H1 (cell line): ENCODE data around the gene BNC2. TPM values are rescaled to one million over a fixed set of nuclear protein-coding genes. Genes with fewer than 3 reads are reported as not detected.

Experiments used
- CTCF ChIA-PET: fragments of 300-600 bp; sonication (Branson Sonifier 250); formaldehyde crosslinking; loops from one replicate; lab custom pipeline; 2021; ENCODE audit not compliant: partially characterized antibody; lab: Charles Lee
- POLR2A ChIA-PET: fragments of 300-600 bp; sonication (Branson Sonifier 250); formaldehyde crosslinking; loops from one replicate; lab custom pipeline; 2021; ENCODE audit warnings: inconsistent platforms; ENCODE audit not compliant: partially characterized antibody; lab: Charles Lee
- DNase-seq, 2 experiments: peaks; one replicate each; pipeline versions ENCODE4 v3.0.0 to v3.0.0-alpha.2; 2010 to 2022; ENCODE audit warnings: low spot score in 2 of 2, low read depth in 1 of 2, mixed read lengths in 1 of 2
- FAIRE-seq: peaks from 2 replicates; lab custom pipeline; 2011; peaks lifted over from hg19 to GRCh38; lab: Jason Lieb, UNC
- H2AFZ ChIP-seq: 2 replicates; pipeline ENCODE4 v1.8.1; 2012; ENCODE audit warnings: low read length, inconsistent platforms
- H2AK5ac ChIP-seq: 2 replicates; pipeline ENCODE4 v1.6.1; 2013; ENCODE audit warnings: low read depth, low read length
- H2BK120ac ChIP-seq: replicated peaks from 2 replicates; pipeline ENCODE3; 2013; ENCODE audit warnings: low read depth, low read length, inconsistent platforms
- H2BK12ac ChIP-seq: 2 replicates; pipeline ENCODE4 v1.6.1; 2013; ENCODE audit warnings: low read depth, low read length
- H2BK15ac ChIP-seq: 2 replicates; pipeline ENCODE4 v1.6.1; 2013; ENCODE audit warnings: low read length
- H2BK20ac ChIP-seq: 2 replicates; pipeline ENCODE4 v1.6.1; 2013; ENCODE audit warnings: low read length
- H2BK5ac ChIP-seq: 2 replicates; pipeline ENCODE4 v1.6.1; 2013; ENCODE audit warnings: low read depth, low read length
- H3K14ac ChIP-seq: 2 replicates; pipeline ENCODE4 v1.6.1; 2013; ENCODE audit warnings: inconsistent platforms; ENCODE audit not compliant: insufficient read length
- H3K18ac ChIP-seq: 2 replicates; pipeline ENCODE4 v1.6.1; 2013; ENCODE audit warnings: low read length; ENCODE audit errors: extremely low read depth
- H3K23ac ChIP-seq: 2 replicates; pipeline ENCODE4 v1.6.1; 2013; ENCODE audit warnings: inconsistent platforms; ENCODE audit not compliant: insufficient read length
- H3K23me2 ChIP-seq: 2 replicates; pipeline ENCODE4 v1.6.1; 2013; ENCODE audit warnings: low read depth, low read length
- H3K27ac ChIP-seq: 2 replicates; pipeline ENCODE4 v1.6.1; 2011; ENCODE audit warnings: low read depth, low read length, inconsistent platforms
- H3K27me3 ChIP-seq, 4 experiments: replicated peaks in 1 of 4; 1 replicate in 1 of 4; 2 replicates in 3 of 4; pipeline versions ENCODE4 v1.6.1 to v1.8.1; 2011 to 2013; ENCODE audit warnings: low read length in 3 of 4, mild to moderate bottlenecking in 3 of 4, inconsistent platforms in 2 of 4, mixed read lengths in 2 of 4, moderate library complexity in 1 of 4; ENCODE audit not compliant: control insufficient read depth in 3 of 4, insufficient read depth in 3 of 4; ENCODE audit errors: extremely low read depth in 1 of 4
- H3K36me3 ChIP-seq, 4 experiments: 2 replicates each; pipeline versions ENCODE4 v1.6.1 to v1.8.1; 2011 to 2013; ENCODE audit warnings: mild to moderate bottlenecking in 4 of 4, low read length in 3 of 4, moderate library complexity in 2 of 4, control low read depth in 1 of 4, inconsistent platforms in 1 of 4; ENCODE audit not compliant: insufficient read depth in 4 of 4, control insufficient read depth in 2 of 4
- H3K4ac ChIP-seq: replicated peaks from 2 replicates; pipeline ENCODE3; 2013; ENCODE audit warnings: low read length, low read depth, mixed read lengths, inconsistent platforms; ENCODE audit not compliant: insufficient read length
- H3K4me1 ChIP-seq, 4 experiments: replicated peaks in 1 of 4; 1 replicate in 1 of 4; 2 replicates in 3 of 4; pipeline versions ENCODE4 v1.6.1 to v1.8.1; 2011 to 2013; ENCODE audit warnings: low read length in 3 of 4, inconsistent platforms in 2 of 4, mixed read lengths in 1 of 4; ENCODE audit not compliant: insufficient read depth in 4 of 4, control insufficient read depth in 3 of 4
- H3K4me2 ChIP-seq, 2 experiments: 2 replicates each; pipeline versions ENCODE4 v1.6.1 to v1.8.1; 2011 to 2013; ENCODE audit warnings: low read depth in 2 of 2, low read length in 2 of 2, control low read depth in 1 of 2, inconsistent platforms in 1 of 2, mild to moderate bottlenecking in 1 of 2; ENCODE audit not compliant: insufficient read depth in 1 of 2
- H3K4me3 ChIP-seq, 4 experiments: fragments of 200-600, 300-600 bp in 1 of 4; sonication (generic), shearing (Covaris generic), sonication (Bioruptor Twin) in 1 of 4; 2 replicates each; pipeline versions ENCODE4 v1.5.1 to v1.8.1; 2011 to 2016; ENCODE audit warnings: low read length in 4 of 4, low read depth in 3 of 4, control low read depth in 2 of 4, inconsistent platforms in 2 of 4, mild to moderate bottlenecking in 2 of 4, mixed read lengths in 1 of 4, moderate library complexity in 1 of 4; ENCODE audit not compliant: insufficient read depth in 2 of 4; ENCODE audit errors: extremely low read depth in 1 of 4
- H3K56ac ChIP-seq: replicated peaks from 2 replicates; pipeline ENCODE3; 2013; ENCODE audit warnings: low read depth, mild to moderate bottlenecking, mixed read lengths, low read length, inconsistent platforms; ENCODE audit not compliant: insufficient read length
- H3K79me1 ChIP-seq: 2 replicates; pipeline ENCODE4 v1.6.1; 2013; ENCODE audit warnings: low read depth, low read length, control low read depth
- H3K79me2 ChIP-seq, 2 experiments: 2 replicates each; pipeline versions ENCODE4 v1.6.1 to v1.8.1; 2012 to 2013; ENCODE audit warnings: low read length in 2 of 2, mild to moderate bottlenecking in 2 of 2, inconsistent platforms in 1 of 2; ENCODE audit not compliant: insufficient read depth in 2 of 2, control insufficient read depth in 1 of 2
- H3K9ac ChIP-seq, 4 experiments: replicated peaks in 1 of 4; 1 replicate in 1 of 4; 2 replicates in 3 of 4; pipeline versions ENCODE4 v1.6.1 to v1.8.1; 2011 to 2013; ENCODE audit warnings: low read depth in 3 of 4, low read length in 3 of 4, control low read depth in 2 of 4, mild to moderate bottlenecking in 2 of 4, moderate library complexity in 2 of 4, inconsistent platforms in 1 of 4; ENCODE audit errors: extremely low read depth in 1 of 4
- H3K9me3 ChIP-seq, 2 experiments: 2 replicates each; pipeline versions ENCODE4 v1.6.1 to v1.8.1; 2012 to 2013; ENCODE audit warnings: mild to moderate bottlenecking in 2 of 2, moderate library complexity in 2 of 2, control low read depth in 1 of 2, inconsistent platforms in 1 of 2, low read depth in 1 of 2, low read length in 1 of 2, mixed read lengths in 1 of 2; ENCODE audit not compliant: insufficient read depth in 2 of 2
- H4K20me1 ChIP-seq, 2 experiments: replicated peaks in 1 of 2; 2 replicates each; pipeline versions ENCODE3 to v1.8.1; 2011 to 2013; ENCODE audit warnings: inconsistent platforms in 2 of 2, low read length in 2 of 2, mild to moderate bottlenecking in 1 of 2; ENCODE audit not compliant: insufficient read depth in 2 of 2, control insufficient read depth in 1 of 2
- H4K5ac ChIP-seq: 2 replicates; pipeline ENCODE4 v1.6.1; 2013; ENCODE audit warnings: low read length, low read depth, mixed read lengths, inconsistent platforms; ENCODE audit not compliant: insufficient read length
- H4K8ac ChIP-seq: 2 replicates; pipeline ENCODE4 v1.8.0; 2013; ENCODE audit warnings: mild to moderate bottlenecking, moderate library complexity, low read length, inconsistent platforms; ENCODE audit not compliant: insufficient read depth; ENCODE audit errors: extremely low read depth
- H4K91ac ChIP-seq: replicated peaks from 2 replicates; pipeline ENCODE3; 2013; ENCODE audit warnings: low read length, mixed read lengths, inconsistent platforms; ENCODE audit not compliant: insufficient read length
- GTF2F1 ChIP-seq: IDR thresholded peaks from 2 replicates; pipeline ENCODE4 v1.6.1; 2012; ENCODE audit warnings: low read depth, low read length, improper control_type of control experiment, borderline replicate concordance
- KDM5A ChIP-seq: fragments of 200-600 bp; IDR thresholded peaks from 2 replicates; pipeline ENCODE4 v1.7.1; 2012; ENCODE audit warnings: mild to moderate bottlenecking, low read length, inconsistent platforms, mixed read lengths
- WGBS, 2 experiments: shearing (Covaris generic) in 1 of 2; methylation state at CpG; one replicate each; pipeline versions ENCODE4 v1.1.6 to v1.1.7; 2013 to 2015; ENCODE audit warnings: low lambda C conversion rate in 2 of 2, mixed read lengths in 2 of 2, inconsistent platforms in 1 of 2, low coverage in 1 of 2, missing lambda C conversion rate in 1 of 2; ENCODE audit not compliant: insufficient replicate concordance in 2 of 2, insufficient coverage in 1 of 2, insufficient read length in 1 of 2; ENCODE audit errors: extremely low coverage in 1 of 2, missing lambda C conversion rate in 1 of 2; 5-methylcytosine and 5-hydroxymethylcytosine counted together
- polyA plus RNA-seq, 7 experiments: library from polyadenylated mRNA; depleted of rRNA in 3 of 7; stranded (reverse) in 5 of 7; unstranded in 2 of 7; fragments of >200 nt in 5 of 7; fragments of 200-250 nt in 2 of 7; gene quantifications; 1 replicate in 5 of 7; 2 replicates in 1 of 7; 4 replicates in 1 of 7; pipeline versions ENCODE4 v1.2.1 to v1.2.3, GENCODE V29; 2011 to 2013; ENCODE audit warnings: missing spikeins in 2 of 7, mixed read lengths in 2 of 7
- total RNA-seq: library from RNA; stranded (reverse); fragmentation: NEBNext Ultra II Directional; extraction: Animal tissue kit (Norgen Biotek cat#: 25700); gene quantifications from 2 replicates; pipeline ENCODE4 v1.2.1, GENCODE V29; 2021

BNC2 gene
- total and polyA plus RNA-seq, 2 of the 8 experiments (the other 6 are each of a cell fraction or from before 2014, with no cell fraction given): 16.0 to 26.8 TPM

DNA sequence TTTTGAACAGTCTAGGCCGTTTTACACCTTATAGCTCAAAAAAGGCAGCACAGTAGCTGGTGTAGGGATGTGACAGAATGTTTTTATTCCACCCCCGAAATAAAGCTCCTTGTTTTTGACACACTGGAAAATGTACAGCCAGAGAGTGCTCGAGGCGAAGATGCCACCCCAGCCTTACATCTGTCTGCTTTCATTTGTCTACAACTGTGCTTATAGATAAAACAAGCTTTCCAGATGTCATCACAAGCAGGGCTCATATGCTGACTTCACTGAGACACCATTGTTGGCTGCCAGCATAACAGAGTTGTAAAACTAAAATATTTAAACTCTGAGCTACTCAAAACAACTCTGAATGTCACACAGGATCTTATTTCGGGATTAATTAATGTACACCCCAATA, 386.3 kb downstream of the BNC2 start:
- Histone ChIP-seq H2BK5ac (no peak overlapping the region), H3K4ac (no peak overlapping the region), H3K56ac (no peak overlapping the region), H3K27me3 (no peaks in the 10 kb centered on the region), H3K79me1 (no peaks in the 10 kb centered on the region), H2AK5ac (no peak overlapping the region), H2AFZ (no peak overlapping the region), H3K27ac (no peak overlapping the region), H3K14ac (no peak overlapping the region), H2BK20ac (no peak overlapping the region), H4K5ac (no peak overlapping the region), H2BK12ac (no peak overlapping the region), H2BK15ac (no peak overlapping the region), H3K23me2 (no peaks in the 10 kb centered on the region), H4K20me1 (no peaks in the 10 kb centered on the region), H4K91ac (no peak overlapping the region), H3K4me3 (no peak overlapping the region), H3K4me2 (no peak overlapping the region), H2BK120ac (no peak overlapping the region), H3K4me1 (peaks cover 8 to 28% (median 18%) of the 10 kb centered on the region in 4 experiments), H3K9me3 (no peaks in the 10 kb centered on the region; a peak in 1 of 4 replicates), H3K23ac (no peak overlapping the region), H3K36me3 (no peaks in the 10 kb centered on the region), H3K79me2 (peaks cover 0 to 6% of the 10 kb centered on the region in 2 experiments; a peak in 2 of 4 replicates), H4K8ac (no peak overlapping the region), H3K18ac (no peak overlapping the region), H3K9ac (no peak overlapping the region)
- ChIA-PET CTCF (interaction anchor here (1.0 to 1.3 kb wide), 3 partner anchors 13 to 239 kb away, joined by 3 read pairs; no protein-coding TSS in a partner anchor), POLR2A (interaction anchor here (1.0 to 2.3 kb wide), 2 partner anchors 8 to 16 kb away, joined by 3 to 6 read pairs; no protein-coding TSS in a partner anchor)
- DNase-seq (no peak), FAIRE-seq (no peak)
- 80% methylated on average over 5 of the region's 5 CpGs; no CpG with 5 or more reads in 1 of the 2 experiments for WGBS, 2 experiments
- TF ChIP-seq KDM5A (no peak), GTF2F1 (no peak)
